ENCODE results near the gene SGSM2. TPM values are rescaled to one million over a fixed set of nuclear protein-coding genes. Genes with fewer than 3 reads are reported as not detected.

Gene SGSM2
- total RNA-seq, 2 experiments from 2014 or later, result 21.4 to 28.0 TPM

GRCh38 chr17:2393954-2394749 lies 56.9 kb downstream of the SGSM2 start:
- POLR2A ChIA-PET, result interaction anchor here (1.0 to 2.2 kb wide), 2 partner anchors 57 to 91 kb away, joined by 3 to 16 read pairs; partner anchors contain the start of genes SGSM2, SMG6, SRR and TSR1
- peaks cover 60% of the 10 kb centered on the region for H3K4me1 Mint-ChIP-seq
- no peak for DNase-seq
- peak overlapping the region; percentile 80 for H3K4me3 Mint-ChIP-seq
- CTCF ChIA-PET, result interaction anchor here (4.6 kb wide), 1 partner anchor 22 kb away, joined by 36 read pairs; no protein-coding TSS in a partner anchor
- H3K9me3 Mint-ChIP-seq (ENCODE audit: low read depth), result no peaks in the 10 kb centered on the region
- no peaks in the 10 kb centered on the region for H3K27me3 Mint-ChIP-seq
- H3K27ac Mint-ChIP-seq, result peak overlapping the region; percentile 95
- intact Hi-C loops (cut with DNase I, micrococcal nuclease), result loop anchor here (1.0 to 10.0 kb wide), 8 partner anchors 199 to 1571 kb away; partner anchors contain the start of genes ATP2A3 (in 1 of the 2), CLUH (in 1 of the 2), HIC1 (in 1 of the 2) and OVCA2 (in 1 of the 2)
- ATAC-seq, result no peak
- peaks cover 12% of the 10 kb centered on the region for H3K36me3 Mint-ChIP-seq (ENCODE audit: low read depth)

GRCh38 chr17:2394775-2395201 lies 57.5 kb downstream of the SGSM2 start:
- H3K27ac Mint-ChIP-seq, result peak overlapping the region; percentile 95
- no peaks in the 10 kb centered on the region for H3K9me3 Mint-ChIP-seq (ENCODE audit: low read depth)
- intact Hi-C loops (cut with DNase I, micrococcal nuclease), result loop anchor here (5.0 to 10.0 kb wide), 2 partner anchors 352 to 1570 kb away; partner anchors contain the start of genes ATP2A3 (in 1 of the 2) and OVCA2 (in 1 of the 2)
- no peaks in the 10 kb centered on the region for H3K27me3 Mint-ChIP-seq
- peaks cover 56% of the 10 kb centered on the region for H3K4me1 Mint-ChIP-seq
- ChIA-PET POLR2A (no interaction called here), CTCF (no interaction called here)
- H3K4me3 Mint-ChIP-seq, result peak overlapping the region; percentile 80
- ATAC-seq (no peak), DNase-seq (no peak)
- H3K36me3 Mint-ChIP-seq (ENCODE audit: low read depth), result peaks cover 12% of the 10 kb centered on the region

- DNase-seq, result peak; percentile 25
- intact Hi-C loops (cut with DNase I, micrococcal nuclease), result loop anchor here in 1 of 2 experiments (10.0 kb wide), 1 partner anchor 1569 kb away; the partner anchor contains the start of gene ATP2A3
- CTCF ChIA-PET, result no interaction called here
- Mint-ChIP-seq H3K4me1 (peaks cover 49% of the 10 kb centered on the region), H3K36me3 (ENCODE audit: low read depth) (peaks cover 9% of the 10 kb centered on the region), H3K9me3 (ENCODE audit: low read depth) (no peaks in the 10 kb centered on the region), H3K4me3 (peak overlapping the region; percentile 80), H3K27ac (peak overlapping the region; percentile 55), H3K27me3 (no peaks in the 10 kb centered on the region)
- POLR2A ChIA-PET, result no interaction called here
- ATAC-seq, result no peak
Observed at GRCh38 chr17:2395258-2396181, 58.2 kb downstream of the SGSM2 start.

GRCh38 chr17:2396192-2396567 lies 58.9 kb downstream of the SGSM2 start:
- ATAC-seq (no peak), DNase-seq (no peak)
- H3K27me3 Mint-ChIP-seq, result no peaks in the 10 kb centered on the region
- H3K9me3 Mint-ChIP-seq (ENCODE audit: low read depth), result no peaks in the 10 kb centered on the region
- peak overlapping the region; percentile 13 for H3K4me3 Mint-ChIP-seq
- ChIA-PET POLR2A (no interaction called here), CTCF (interaction anchor here (1.1 kb wide), 1 partner anchor 14 kb away, joined by 3 read pairs; no protein-coding TSS in a partner anchor)
- intact Hi-C loops (cut with DNase I, micrococcal nuclease), result loop anchor here in 1 of 2 experiments (10.0 kb wide), 1 partner anchor 1569 kb away; the partner anchor contains the start of gene ATP2A3
- peaks cover 9% of the 10 kb centered on the region for H3K36me3 Mint-ChIP-seq (ENCODE audit: low read depth)
- peak overlapping the region; percentile 55 for H3K27ac Mint-ChIP-seq
- peaks cover 43% of the 10 kb centered on the region for H3K4me1 Mint-ChIP-seq

GRCh38 chr17:2396568-2397246 lies 59.4 kb downstream of the SGSM2 start:
- ChIA-PET POLR2A (no interaction called here), CTCF (interaction anchor here (1.1 kb wide), 1 partner anchor 14 kb away, joined by 3 read pairs; no protein-coding TSS in a partner anchor)
- Mint-ChIP-seq H3K36me3 (ENCODE audit: low read depth) (peaks cover 9% of the 10 kb centered on the region), H3K27ac (peak overlapping the region; percentile 71), H3K4me3 (peak overlapping the region; percentile 13), H3K4me1 (peaks cover 39% of the 10 kb centered on the region), H3K27me3 (no peaks in the 10 kb centered on the region), H3K9me3 (ENCODE audit: low read depth) (no peaks in the 10 kb centered on the region)
- DNase-seq (peak; percentile 71), ATAC-seq (no peak)
- intact Hi-C loops (cut with DNase I, micrococcal nuclease), result loop anchor here in 1 of 2 experiments (10.0 kb wide), 1 partner anchor 1568 kb away; the partner anchor contains the start of gene ATP2A3

GRCh38 chr17:2397247-2398171 lies 60.2 kb downstream of the SGSM2 start:
- ATAC-seq (no peak), DNase-seq (peak; percentile 5)
- POLR2A ChIA-PET, result interaction anchor here (2.5 kb wide), 1 partner anchor 15 kb away, joined by 10 read pairs; no protein-coding TSS in a partner anchor
- H3K27me3 Mint-ChIP-seq, result no peaks in the 10 kb centered on the region
- H3K9me3 Mint-ChIP-seq (ENCODE audit: low read depth), result no peaks in the 10 kb centered on the region
- H3K27ac Mint-ChIP-seq, result peak overlapping the region; percentile 71
- H3K36me3 Mint-ChIP-seq (ENCODE audit: low read depth), result peaks cover 5% of the 10 kb centered on the region
- H3K4me1 Mint-ChIP-seq, result peaks cover 37% of the 10 kb centered on the region
- intact Hi-C loops (cut with DNase I, micrococcal nuclease), result loop anchor here in 1 of 2 experiments (10.0 kb wide), 1 partner anchor 1567 kb away; the partner anchor contains the start of gene ATP2A3
- peak overlapping the region; percentile 88 for H3K4me3 Mint-ChIP-seq
- CTCF ChIA-PET, result interaction anchor here (0.7 to 1.6 kb wide), 4 partner anchors 15 to 94 kb away, joined by 3 to 6 read pairs (median 3); partner anchors contain the start of genes SMG6 and SRR

GRCh38 chr17:2398182-2398581 lies 60.9 kb downstream of the SGSM2 start:
- peak overlapping the region; percentile 88 for H3K4me3 Mint-ChIP-seq
- ATAC-seq, result no peak
- H3K36me3 Mint-ChIP-seq (ENCODE audit: low read depth), result peaks cover 5% of the 10 kb centered on the region
- peaks cover 39% of the 10 kb centered on the region for H3K4me1 Mint-ChIP-seq
- intact Hi-C loops (cut with DNase I, micrococcal nuclease), result loop anchor here in 1 of 2 experiments (10.0 kb wide), 1 partner anchor 1567 kb away; the partner anchor contains the start of gene ATP2A3
- no peaks in the 10 kb centered on the region for H3K27me3 Mint-ChIP-seq
- H3K27ac Mint-ChIP-seq, result peak overlapping the region; percentile 71
- H3K9me3 Mint-ChIP-seq (ENCODE audit: low read depth), result no peaks in the 10 kb centered on the region
- DNase-seq, result no peak
- POLR2A ChIA-PET, result interaction anchor here (2.5 kb wide), 1 partner anchor 16 kb away, joined by 10 read pairs; no protein-coding TSS in a partner anchor
- CTCF ChIA-PET, result interaction anchor here (0.7 to 1.6 kb wide), 3 partner anchors 18 to 95 kb away, joined by 3 to 6 read pairs (median 3); partner anchors contain the start of genes SMG6 and SRR

- H3K27me3 Mint-ChIP-seq, result no peaks in the 10 kb centered on the region
- peaks cover 5% of the 10 kb centered on the region for H3K36me3 Mint-ChIP-seq (ENCODE audit: low read depth)
- ChIA-PET POLR2A (interaction anchor here (0.7 to 2.5 kb wide), 3 partner anchors 8 to 62 kb away, joined by 3 to 10 read pairs (median 3); partner anchors contain the start of gene TSR1), CTCF (interaction anchor here (0.7 to 1.7 kb wide), 5 partner anchors 16 to 95 kb away, joined by 3 to 7 read pairs (median 3); partner anchors contain the start of genes SMG6 and SRR)
- ATAC-seq (peak; percentile 26), DNase-seq (peak; percentile 79)
- H3K27ac Mint-ChIP-seq, result peak overlapping the region; percentile 97
- no peaks in the 10 kb centered on the region for H3K9me3 Mint-ChIP-seq (ENCODE audit: low read depth)
- H3K4me1 Mint-ChIP-seq, result peaks cover 39% of the 10 kb centered on the region
- intact Hi-C loops (cut with DNase I, micrococcal nuclease), result loop anchor here in 1 of 2 experiments (10.0 kb wide), 1 partner anchor 1566 kb away; the partner anchor contains the start of gene ATP2A3
- peak overlapping the region; percentile 88 for H3K4me3 Mint-ChIP-seq
Observed at GRCh38 chr17:2398655-2399571, 61.6 kb downstream of the SGSM2 start.
